ENCODE measurements around the gene DPY19L1. TPM values are rescaled to one million over a fixed set of nuclear protein-coding genes. Genes with fewer than 3 reads are reported as not detected.

The DPY19L1 gene
- total RNA-seq, 1 experiment from 2014 or later, result 14.3 TPM

DNA sequence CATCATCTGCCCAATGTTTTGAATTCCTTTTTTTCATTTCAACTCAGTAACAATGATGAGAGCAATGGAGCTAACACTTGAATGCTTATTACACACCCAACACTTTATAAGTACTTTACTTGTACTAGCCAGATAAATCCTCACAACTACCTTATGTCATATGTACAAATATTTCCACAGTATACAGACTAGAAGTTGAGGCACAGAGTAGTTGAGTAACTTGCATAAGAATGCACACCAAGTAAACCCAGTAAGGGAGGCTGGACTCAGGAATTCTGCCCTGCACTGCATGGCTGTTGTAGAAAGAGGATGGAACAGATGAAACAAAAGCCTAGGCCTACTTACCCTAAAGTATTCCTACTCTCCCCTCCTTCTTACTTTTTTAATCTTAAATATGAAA lies 15.8 kb downstream of the DPY19L1 start:
- no peaks in the 10 kb centered on the region for H3K9me3 ChIP-seq (ENCODE audit: control insufficient read depth, low read depth, low read length)
- H3K4ac ChIP-seq (ENCODE audit: low read depth, low read length), result no peak overlapping the region
- Mint-ChIP-seq H3K27ac (peak overlapping the region in 2 of 3 experiments; percentile 20 to 62; a peak in 2 of 7 replicates), H3K4me3 (no peak overlapping the region), H3K9me3 (no peaks in the 10 kb centered on the region), H3K36me3 (ENCODE audit: insufficient read depth in 1 of 3, low read depth in 3 of 3) (peaks cover 2 to 6% (median 4%) of the 10 kb centered on the region in 3 experiments; a peak in 6 of 7 replicates), H3K27me3 (ENCODE audit: low read depth) (no peaks in the 10 kb centered on the region), H3K4me1 (peaks cover 28 to 29% of the 10 kb centered on the region in 2 experiments)
- H3K79me1 ChIP-seq (ENCODE audit: insufficient read depth, low read depth, low read length, poor library complexity, severe bottlenecking), result no peaks in the 10 kb centered on the region
- no peak overlapping the region for H3K56ac ChIP-seq (ENCODE audit: insufficient read length, low read depth, low read length)
- no peak overlapping the region for H2BK12ac ChIP-seq (ENCODE audit: insufficient read length, low read depth, low read length)
- H3K27ac ChIP-seq (ENCODE audit: insufficient read length, low read depth, low read length), result no peak overlapping the region
- H3K27me3 ChIP-seq (ENCODE audit: insufficient read depth, low read length), result no peaks in the 10 kb centered on the region
- no peak overlapping the region for H4K8ac ChIP-seq (replicated peaks; ENCODE audit: insufficient read length, low read depth, low read length)
- no peak for DNase-seq
- H2AFZ ChIP-seq (ENCODE audit: low read length), result no peak overlapping the region
- no peak overlapping the region for H3K9ac ChIP-seq (ENCODE audit: extremely low read depth, insufficient read length, low read length)
- no peak overlapping the region for H2BK20ac ChIP-seq (ENCODE audit: low read depth, low read length, poor library complexity, severe bottlenecking)
- no peak overlapping the region for H2BK5ac ChIP-seq (ENCODE audit: insufficient read length, low read length)
- TF ChIP-seq, protein P1, sequence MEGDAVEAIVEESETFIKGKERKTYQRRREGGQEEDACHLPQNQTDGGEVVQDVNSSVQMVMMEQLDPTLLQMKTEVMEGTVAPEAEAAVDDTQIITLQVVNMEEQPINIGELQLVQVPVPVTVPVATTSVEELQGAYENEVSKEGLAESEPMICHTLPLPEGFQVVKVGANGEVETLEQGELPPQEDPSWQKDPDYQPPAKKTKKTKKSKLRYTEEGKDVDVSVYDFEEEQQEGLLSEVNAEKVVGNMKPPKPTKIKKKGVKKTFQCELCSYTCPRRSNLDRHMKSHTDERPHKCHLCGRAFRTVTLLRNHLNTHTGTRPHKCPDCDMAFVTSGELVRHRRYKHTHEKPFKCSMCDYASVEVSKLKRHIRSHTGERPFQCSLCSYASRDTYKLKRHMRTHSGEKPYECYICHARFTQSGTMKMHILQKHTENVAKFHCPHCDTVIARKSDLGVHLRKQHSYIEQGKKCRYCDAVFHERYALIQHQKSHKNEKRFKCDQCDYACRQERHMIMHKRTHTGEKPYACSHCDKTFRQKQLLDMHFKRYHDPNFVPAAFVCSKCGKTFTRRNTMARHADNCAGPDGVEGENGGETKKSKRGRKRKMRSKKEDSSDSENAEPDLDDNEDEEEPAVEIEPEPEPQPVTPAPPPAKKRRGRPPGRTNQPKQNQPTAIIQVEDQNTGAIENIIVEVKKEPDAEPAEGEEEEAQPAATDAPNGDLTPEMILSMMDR (conservative IDR thresholded peaks at IDR 0.05), result no peak
- no peaks in the 10 kb centered on the region for H3K23me2 ChIP-seq (ENCODE audit: insufficient read length, low read depth, low read length, poor library complexity, severe bottlenecking)
- no peak overlapping the region for H3T11ph ChIP-seq (ENCODE audit: low read length)
- H3K23ac ChIP-seq (ENCODE audit: insufficient read length, low read depth, low read length), result no peak overlapping the region
- H3K79me2 ChIP-seq (ENCODE audit: insufficient read depth, low read length), result no peaks in the 10 kb centered on the region; the same call in 1 of the 2 replicates
- no peak overlapping the region for H4K5ac ChIP-seq (ENCODE audit: insufficient read length, low read depth, low read length)
- no peak overlapping the region for H2BK120ac ChIP-seq (ENCODE audit: low read depth, low read length, poor library complexity, severe bottlenecking)
- H3K4me1 ChIP-seq (ENCODE audit: insufficient read depth, low read length), result peaks cover 2% of the 10 kb centered on the region; the same call in 1 of the 2 replicates
- no peak overlapping the region for H3K4me2 ChIP-seq (ENCODE audit: insufficient read depth, insufficient read length, low read length)
- no peak overlapping the region for H3K14ac ChIP-seq (ENCODE audit: insufficient read depth, low read length)
- no peak overlapping the region for H2BK15ac ChIP-seq (ENCODE audit: low read depth, low read length)
- H3K18ac ChIP-seq (ENCODE audit: insufficient read length, low read depth, low read length), result no peak overlapping the region
- no peaks in the 10 kb centered on the region for H4K20me1 ChIP-seq (ENCODE audit: control insufficient read depth, insufficient read depth, insufficient read length)
- no peak overlapping the region for H4K91ac ChIP-seq (ENCODE audit: insufficient read length, low read depth, low read length)
- H2AK5ac ChIP-seq (ENCODE audit: insufficient read length, low read length), result no peak overlapping the region

All from H9 (cell line).